ENCODE results near the gene DCAF7. TPM values are rescaled to one million over a fixed set of nuclear protein-coding genes. Genes with fewer than 3 reads are reported as not detected.

Gene DCAF7
- polyA plus RNA-seq, 1 donor, result 36.2 TPM

DNA sequence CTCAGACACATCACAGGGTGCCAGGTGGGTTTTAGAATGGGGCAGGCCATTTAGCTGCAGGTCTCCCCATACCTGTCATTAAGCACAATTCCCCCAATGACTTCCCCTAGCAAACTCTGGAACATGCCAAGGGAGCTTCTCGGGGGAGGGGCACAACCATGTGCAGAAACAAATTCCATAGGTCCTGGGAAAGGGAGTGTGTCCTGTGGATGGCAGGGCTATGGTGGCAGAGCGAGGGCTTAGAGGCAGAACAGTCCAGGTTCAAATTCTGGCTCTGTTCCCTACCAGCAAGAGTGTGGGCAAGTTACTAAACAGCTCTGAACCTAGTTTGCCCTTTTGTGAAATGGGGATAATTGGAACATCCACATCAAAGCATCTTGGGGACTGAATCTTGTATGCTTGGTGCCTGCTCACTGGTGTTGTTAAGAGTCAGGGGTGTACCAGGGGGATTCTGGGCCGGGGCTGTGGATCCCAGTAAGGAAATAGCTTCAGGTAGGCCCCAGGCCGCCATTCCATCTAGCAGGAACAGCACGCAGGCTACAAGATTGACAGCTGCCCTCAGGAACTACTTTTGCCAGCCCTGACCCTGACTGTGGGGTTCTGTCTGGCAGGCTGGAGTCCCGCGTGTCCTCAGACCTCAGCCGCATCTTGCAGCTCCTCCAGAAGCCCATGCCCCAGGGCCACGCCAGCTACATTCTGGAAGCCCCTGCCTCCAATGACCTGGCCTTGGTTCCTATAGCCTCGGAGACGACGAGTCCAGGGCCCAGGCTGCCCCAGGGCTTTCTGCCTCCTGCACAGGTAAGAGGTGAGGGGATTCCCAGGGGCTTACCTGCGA is 5.6 kb upstream of the DCAF7 start:
- DNase-seq (ENCODE audit: low read depth), result no peak

GRCh38 chr17:63546308-63547082 is 3.8 kb upstream of the DCAF7 start:
- DNase-seq (ENCODE audit: low read depth), result no peak

GRCh38 chr17:63547083-63547523 is 3.2 kb upstream of the DCAF7 start:
- no peak for DNase-seq (ENCODE audit: low read depth)

GRCh38 chr17:63549289-63549945 is 860 bp upstream of the DCAF7 start:
- DNase-seq (ENCODE audit: low read depth), result no peak

GRCh38 chr17:63550817-63551639 is 751 bp downstream of the DCAF7 start:
- DNase-seq (ENCODE audit: low read depth), result no peak

- no peak for DNase-seq (ENCODE audit: low read depth)
Observed at GRCh38 chr17:63552211-63552610, 1.9 kb downstream of the DCAF7 start.

DNA sequence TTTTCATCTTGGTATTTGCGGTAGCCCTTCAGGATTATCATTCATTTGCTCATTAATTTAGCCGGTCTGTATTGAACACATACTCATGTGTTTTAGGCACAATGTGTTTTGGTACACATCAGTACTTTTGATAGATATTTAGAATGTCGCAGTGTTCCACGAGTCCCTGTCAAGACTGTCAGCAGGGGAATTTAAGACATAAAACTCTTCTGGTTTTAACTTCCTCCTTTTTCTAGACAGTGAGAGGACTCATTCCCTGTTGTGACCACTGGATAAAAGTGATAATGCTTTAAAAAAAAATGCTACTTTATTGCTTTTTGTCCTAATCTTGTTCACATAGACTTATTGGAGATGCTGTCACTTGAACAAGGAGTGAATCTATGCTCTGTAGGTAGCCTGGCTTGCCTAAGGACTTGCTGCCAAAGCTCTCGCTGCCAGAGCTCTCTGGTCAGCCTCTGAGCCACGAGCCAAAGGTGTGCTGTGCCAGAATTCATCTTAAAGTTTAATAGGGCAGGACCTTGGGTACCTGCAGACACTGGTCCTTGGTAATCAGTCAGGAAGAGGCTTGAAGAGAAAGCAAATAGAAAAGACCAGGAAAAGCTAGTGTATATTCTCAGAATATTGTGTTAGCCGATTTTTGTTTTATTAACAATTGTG is 5.4 kb downstream of the DCAF7 start:
- no peak for DNase-seq (ENCODE audit: low read depth)

- DNase-seq (ENCODE audit: low read depth), result no peak
Observed at GRCh38 chr17:63557416-63557815, 7.1 kb downstream of the DCAF7 start.

DNA sequence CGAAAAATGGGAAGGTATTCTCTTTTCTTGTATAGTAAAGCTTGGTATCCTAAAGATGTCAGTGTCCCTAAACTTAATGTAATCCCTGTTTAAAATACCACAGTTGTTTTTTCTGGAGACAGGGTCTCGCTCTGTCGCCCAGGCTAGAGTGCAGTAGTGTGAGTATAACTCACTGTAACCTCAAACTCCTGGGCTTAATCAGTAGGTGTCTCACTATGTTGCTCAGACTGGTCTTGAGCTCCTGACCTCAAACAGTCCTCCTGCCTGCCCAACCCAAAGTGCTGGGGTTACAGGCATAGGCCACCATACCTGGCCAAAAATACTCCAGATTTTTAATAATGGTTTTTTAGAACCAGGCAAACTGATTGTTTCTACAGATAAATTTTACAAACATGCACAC is 8.2 kb downstream of the DCAF7 start:
- DNase-seq (ENCODE audit: low read depth), result no peak

DNA sequence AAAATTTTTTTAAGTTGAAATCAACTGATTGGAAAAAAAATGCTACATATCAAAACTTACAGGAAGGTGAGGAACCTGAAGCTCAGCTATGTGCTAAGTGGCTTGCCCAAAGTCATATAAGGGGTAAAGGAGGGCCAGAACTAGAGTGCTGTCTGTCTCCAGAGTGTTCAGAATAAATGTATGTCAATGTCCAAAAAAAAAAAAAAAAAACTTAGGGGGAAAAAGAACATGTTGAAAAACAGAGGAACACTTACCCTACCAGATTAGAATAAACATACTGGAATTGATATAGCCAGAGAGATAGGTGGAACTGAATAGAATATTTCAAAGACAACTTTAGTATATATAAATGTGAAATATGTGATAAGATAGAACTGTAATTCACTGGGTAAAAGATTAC is 11.5 kb downstream of the DCAF7 start:
- DNase-seq (ENCODE audit: low read depth), result no peak

DNA sequence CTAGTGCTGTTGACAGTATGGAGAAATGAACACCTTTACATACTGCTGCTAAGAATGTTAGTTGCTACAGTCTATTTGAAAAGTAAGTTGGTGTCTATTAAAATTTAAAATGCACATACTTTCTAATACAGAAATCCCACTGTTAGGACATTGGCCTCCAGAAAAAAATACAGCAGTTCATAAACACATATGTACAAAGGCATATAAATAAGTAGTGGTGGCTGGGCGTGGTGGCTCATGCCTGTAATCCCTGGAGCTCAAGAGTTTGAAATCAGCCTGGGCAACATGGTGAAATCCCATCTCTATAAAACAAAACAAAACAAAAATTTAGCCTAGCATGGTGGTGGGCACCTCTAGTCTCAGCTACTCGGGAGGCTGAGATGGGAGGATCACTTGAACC is 13.1 kb downstream of the DCAF7 start:
- no peak for DNase-seq (ENCODE audit: low read depth)

DNA sequence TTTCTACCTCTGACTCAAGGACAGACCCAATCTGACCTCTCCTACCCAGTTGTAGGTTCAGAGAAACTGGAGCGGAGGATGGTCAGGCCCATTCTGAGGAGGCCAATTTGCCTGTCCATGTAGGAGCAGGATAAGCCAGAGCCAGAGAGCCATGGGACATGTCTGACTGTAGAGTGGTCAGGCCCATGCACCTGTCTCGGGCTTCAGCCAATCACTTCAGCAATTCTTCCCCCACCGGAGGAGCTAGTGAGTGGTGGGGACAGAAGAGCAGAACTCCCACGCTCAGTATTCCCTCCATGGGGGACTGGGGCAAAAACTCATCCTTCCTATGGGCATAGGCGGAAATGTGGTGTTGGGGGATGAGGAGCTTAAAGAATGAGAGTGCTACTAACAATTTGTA is 14.3 kb downstream of the DCAF7 start:
- DNase-seq (ENCODE audit: low read depth), result no peak

- DNase-seq (ENCODE audit: low read depth), result no peak
Observed at GRCh38 chr17:63567229-63567628, 17.0 kb downstream of the DCAF7 start.

- DNase-seq (ENCODE audit: low read depth), result no peak
Observed at GRCh38 chr17:63568563-63568962, 18.3 kb downstream of the DCAF7 start.

- DNase-seq (ENCODE audit: low read depth), result no peak
Observed at GRCh38 chr17:63571632-63572310, 21.5 kb downstream of the DCAF7 start.

DNA sequence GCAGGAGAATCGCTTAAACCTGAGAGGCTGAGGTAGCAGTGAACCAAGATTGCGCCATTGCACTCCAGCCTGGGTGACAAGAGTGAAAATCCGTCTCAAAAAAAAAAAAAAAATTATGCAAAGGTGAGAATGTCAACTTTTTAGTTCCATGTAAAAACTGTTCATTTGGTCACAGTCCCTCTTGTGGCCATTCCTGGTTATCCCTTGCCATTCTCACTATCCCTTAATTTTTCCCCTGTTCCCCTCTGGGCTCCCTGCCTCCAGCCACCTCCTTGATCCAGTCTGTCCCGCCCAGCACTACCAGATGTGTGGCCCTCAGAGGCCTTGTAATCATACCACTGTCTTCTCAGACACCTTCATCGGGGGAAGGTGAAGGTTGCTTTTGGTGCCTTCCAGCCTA is 23.4 kb downstream of the DCAF7 start:
- no peak for DNase-seq (ENCODE audit: low read depth)

DNA sequence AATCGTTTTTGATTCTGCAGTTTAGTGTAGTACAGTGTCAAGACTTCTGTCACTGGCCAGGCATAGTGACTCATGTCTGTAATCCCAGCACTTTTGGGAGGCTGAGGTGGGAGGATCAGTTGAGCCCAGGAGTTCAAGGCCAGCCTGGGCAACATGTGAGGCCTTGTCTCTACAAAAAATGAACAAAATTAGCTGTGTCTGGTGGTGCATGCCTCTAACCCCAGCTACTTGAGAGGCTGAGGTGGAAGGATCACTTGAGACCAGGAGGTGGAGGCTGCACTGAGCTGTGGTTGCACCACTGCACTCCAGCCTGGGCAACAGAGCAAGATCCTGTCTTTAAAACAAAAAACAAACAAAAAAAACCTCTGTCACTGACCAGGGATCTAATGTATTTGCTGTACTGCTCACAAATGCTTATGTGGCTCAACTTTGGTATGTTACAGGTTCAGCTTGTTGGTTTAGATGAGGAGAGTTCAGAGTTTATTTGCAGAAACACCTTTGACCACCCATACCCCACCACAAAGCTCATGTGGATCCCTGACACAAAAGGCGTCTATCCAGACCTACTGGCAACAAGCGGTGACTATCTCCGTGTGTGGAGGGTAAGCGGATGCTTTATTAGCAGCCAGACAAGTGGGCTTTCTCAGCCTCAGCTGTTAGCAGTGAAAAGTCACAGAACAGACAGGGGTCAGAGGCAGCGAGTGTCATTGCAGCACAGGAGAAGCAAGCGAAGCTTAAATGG is 27.9 kb downstream of the DCAF7 start:
- DNase-seq (ENCODE audit: low read depth), result no peak

DNA sequence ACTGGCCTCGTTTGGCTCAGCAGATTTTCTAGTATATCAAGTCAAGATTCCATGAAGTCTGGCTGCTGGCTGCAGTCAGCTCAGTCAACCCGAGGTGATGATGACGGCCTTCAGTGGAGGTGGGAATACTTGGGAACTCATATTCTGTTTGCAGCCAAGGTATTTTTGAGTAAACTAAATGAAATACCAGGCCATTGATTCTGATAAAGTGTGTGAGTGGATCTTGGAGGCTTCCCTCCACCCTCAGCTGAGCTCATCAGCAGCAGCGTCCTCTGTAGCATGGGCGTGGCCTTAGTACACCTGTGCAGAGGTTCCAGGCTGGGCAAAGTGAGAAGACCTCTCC is 28.5 kb downstream of the DCAF7 start:
- no peak for DNase-seq (ENCODE audit: low read depth)

GRCh38 chr17:63579633-63580032 is 29.4 kb downstream of the DCAF7 start:
- no peak for DNase-seq (ENCODE audit: low read depth)

GRCh38 chr17:63587770-63588169 is 37.5 kb downstream of the DCAF7 start:
- no peak for DNase-seq (ENCODE audit: low read depth)
